ENCODE measurements around the gene DDX25.
A peak's percentile ranks its signal among the peaks of the same experiment; 100 is the strongest.
"Not testable (repeated sequence)": the region's sequence is repeated elsewhere in the genome, so short reads cannot be mapped to it uniquely, and the experiment has no call there.

DDX25 gene

GRCh38 chr11:125903711-125904659, at the start of gene DDX25:
Gene DDX25 (plus strand): TSS chr11:125904508. CDS start chr11:125904518, 10 bp downstream.
- peak; percentile 40 to 49 for DNase-seq

GRCh38 chr11:125857670-125858069, 46.6 kb upstream of the DDX25 start:
- not testable (repeated sequence) for DNase-seq

- DNase-seq, result not testable (repeated sequence)
Observed at GRCh38 chr11:125862786-125863185, 41.5 kb upstream of the DDX25 start.

DNA sequence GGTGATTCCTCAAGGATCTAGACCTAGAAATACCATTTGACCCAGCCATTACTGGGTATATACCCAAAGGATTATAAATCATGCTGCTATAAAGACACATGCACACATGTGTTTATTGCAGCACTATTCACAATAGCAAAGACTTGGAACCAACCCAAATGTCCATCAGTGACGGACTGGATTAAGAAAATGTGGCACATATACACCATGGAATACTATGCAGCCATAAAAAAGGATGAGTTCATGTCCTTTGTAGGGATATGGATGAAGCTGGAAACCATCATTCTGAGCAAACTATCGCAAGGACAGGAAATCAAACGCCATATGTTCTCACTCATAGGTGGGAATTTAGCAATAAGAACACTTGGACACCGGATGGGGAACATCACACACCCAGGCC, 39.0 kb upstream of the DDX25 start:
- DNase-seq, result not testable (repeated sequence)

DNA sequence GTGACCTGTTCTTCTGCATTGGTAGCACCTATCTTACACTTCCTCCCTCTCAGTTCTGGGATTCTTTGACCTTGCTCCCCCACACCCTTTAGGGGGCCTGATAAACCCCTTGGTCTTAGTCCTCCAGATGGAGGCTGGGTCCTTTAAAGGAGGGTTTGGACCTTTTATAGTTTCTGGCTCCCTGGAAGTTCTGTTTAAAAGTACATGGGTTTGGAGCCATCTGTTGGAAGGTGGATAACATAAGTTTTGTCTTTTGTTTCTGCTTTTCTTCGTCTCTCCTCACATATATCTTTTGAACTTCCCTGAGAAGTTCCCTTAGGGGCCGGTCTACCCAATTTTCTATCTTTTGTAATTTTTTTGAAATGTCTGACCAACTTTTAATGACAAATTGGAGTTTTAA, 34.8 kb upstream of the DDX25 start:
- no peak for DNase-seq

DNA sequence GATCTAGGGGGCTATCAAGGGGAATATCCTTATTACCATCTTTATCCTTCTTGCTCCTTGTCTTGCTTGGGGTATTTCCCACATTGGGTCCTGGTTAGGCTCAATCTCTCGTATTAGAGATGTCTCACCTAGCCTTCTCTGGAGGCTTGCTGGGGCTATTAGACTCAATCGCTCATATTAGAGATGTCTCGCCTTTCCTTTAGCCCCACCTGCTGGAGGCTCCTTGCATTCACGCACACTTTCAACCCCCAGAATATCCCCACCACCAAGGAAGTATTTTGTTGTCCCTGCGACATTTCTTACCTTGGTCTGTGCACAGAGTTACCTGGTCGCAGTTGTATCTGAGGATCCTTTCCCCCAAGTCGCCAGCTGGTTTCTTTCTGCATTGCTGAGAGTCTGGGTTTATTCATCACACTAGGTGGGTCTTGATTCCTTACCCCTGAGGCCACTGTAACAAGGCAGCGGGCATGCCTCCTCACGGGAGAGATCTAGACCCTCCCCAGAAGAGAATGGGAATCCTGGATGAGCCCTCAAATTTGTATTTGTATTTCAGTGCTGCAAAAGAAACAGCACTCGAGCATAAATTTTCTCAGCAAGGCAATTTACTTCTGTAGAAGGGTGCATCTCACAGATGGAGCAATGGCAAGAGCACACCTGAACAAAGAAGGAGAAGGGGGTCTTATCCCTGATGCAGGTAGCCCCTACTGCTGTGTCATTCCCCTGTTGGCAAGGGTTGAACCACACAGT, 32.7 kb upstream of the DDX25 start:
- peak; percentile 52 to 55 for DNase-seq

DNA sequence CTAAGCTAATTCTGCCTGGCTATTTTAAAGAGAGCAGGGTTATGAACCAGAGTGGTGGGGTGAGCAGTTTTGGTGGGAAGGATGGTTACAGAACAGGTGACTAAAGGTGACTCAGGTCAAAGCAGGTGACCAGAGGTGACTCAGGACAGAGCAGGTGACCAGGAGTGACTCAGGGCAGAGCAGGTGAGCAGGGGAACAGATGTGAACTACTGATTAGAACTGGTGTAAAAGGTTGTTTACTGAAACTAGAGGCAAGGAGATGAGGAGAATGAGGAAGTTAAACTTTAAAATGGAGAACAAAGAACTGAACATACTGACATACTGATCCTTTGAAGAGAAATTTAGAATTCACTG, 32.2 kb upstream of the DDX25 start:
- no peak for DNase-seq

GRCh38 chr11:125873881-125874555, 30.3 kb upstream of the DDX25 start:
- DNase-seq, result no peak

- DNase-seq, result peak; percentile 52 to 53
Observed at GRCh38 chr11:125874556-125875124, 29.7 kb upstream of the DDX25 start.

DNA sequence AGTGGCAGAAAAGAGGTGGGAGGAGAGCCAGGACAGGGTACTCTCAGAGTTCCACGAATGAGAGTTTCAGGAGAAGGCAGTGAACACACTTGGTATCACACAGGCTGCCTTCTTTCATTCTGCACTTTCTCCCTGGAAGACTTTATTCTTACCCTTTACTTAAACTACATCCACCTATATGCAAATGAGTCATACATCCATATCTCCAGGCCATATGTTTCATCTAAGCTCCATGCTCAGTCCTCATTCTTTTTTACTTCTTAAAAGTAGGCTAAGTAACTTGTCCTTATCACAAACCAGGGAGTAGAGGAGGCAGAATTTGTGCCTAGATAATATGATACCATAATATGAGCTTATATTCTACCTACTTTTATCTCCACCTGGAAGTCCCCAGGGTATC, 23.0 kb upstream of the DDX25 start:
- no peak for DNase-seq

GRCh38 chr11:125883375-125883774, 20.9 kb upstream of the DDX25 start:
- no peak for DNase-seq

GRCh38 chr11:125886997-125887372, 17.3 kb upstream of the DDX25 start:
- DNase-seq, result no peak

DNA sequence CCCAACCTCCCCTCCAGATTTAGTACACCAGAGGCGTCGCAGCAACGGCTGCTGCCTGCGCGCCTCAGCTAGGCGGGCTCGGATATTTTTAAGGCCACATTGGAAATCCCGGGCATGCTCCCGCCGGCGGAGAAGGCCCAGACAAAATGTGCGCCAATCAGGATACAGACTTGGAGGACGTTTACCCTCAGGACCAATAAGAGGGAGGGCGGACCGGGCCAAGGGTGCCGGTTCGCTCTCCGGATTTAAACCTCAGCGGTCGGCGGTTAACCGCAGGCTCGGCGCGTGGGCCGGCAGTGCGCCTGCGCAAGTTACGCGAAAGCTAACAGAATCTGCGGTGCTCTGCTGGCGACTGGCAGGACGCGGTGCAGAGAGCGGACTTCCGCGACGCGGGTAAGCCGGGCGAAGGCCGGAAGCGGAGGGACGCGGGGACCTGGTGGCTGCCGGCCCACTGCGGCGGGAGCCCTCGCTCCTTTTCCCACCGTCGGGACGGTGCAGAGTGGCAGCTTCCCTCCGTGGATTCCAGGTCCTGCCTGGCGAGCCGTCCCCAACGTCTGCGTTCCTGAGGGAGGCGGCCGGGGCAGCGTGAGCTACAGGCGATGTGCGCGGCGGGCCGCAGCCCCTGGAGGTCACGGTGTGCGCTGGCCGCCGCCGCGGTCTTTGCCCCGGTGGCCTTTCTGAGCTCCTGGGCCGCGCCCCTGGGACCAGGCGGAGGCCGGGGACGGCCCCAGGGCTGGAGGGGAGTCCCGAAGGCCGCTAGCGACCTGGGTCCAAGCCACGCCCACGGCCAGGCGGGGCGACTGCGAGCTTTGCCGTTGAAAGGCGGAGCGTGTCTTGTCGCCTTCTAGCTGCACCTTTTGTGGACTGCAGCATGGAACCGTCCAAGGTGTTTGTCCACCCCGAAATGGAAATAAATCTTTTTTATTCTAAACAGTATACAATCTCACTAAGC, 16.7 kb upstream of the DDX25 start, which contains the start of gene HYLS1:
TSS of gene HYLS1 (plus strand) at position 296 of the 952 bp plus-strand sequence. CDS start 11,701 bp downstream, outside the sequence.
- peak; percentile 99 for DNase-seq

DNA sequence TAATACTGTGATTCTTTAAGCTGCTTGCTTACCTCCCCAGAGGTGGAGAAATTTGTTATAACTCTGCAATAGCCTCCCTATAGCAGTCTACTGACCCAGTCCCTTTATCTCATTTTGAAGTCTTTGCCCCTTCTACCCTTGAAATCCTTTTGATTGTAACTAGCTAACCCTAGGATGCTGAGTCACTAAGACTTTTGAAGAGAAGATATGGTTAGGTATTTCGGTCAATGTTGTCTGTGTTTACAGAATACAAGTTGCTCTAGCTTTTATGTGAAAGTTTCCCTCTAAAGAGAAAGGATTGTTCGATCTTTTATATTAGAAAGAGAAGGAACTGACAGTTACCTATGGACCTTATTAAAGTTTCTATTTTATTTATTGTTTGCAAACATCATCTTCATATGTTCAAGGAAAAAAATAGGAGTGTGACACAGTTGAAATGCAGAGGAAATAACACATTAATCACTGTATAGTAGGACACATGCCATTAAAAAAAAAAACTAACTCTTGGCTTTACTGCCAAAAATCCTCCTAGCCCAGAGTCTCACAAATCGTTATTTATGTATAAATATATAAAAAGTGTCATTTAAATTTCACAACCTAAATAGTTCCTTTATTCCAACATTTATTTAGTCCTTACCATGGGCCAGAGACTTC, 13.7 kb upstream of the DDX25 start:
- DNase-seq, result no peak

DNA sequence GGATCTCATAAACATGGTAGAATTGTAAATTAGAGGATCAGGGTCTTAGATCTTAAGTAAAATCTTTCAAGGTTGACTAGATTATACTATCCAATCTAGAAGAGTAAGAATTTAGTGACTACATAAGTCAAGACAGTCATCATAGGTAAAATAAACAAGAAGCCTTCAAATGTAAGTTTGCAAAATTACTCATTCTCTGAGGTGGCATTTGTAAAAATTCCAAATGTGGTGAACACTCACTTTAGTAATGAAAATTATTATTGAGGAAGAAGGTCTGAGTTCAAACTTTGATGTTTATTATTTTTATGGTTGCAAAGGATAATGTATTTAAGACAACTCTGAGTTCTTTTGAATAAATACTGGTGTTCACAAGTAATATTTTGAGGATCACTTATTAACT, 12.2 kb upstream of the DDX25 start:
- no peak for DNase-seq

DNA sequence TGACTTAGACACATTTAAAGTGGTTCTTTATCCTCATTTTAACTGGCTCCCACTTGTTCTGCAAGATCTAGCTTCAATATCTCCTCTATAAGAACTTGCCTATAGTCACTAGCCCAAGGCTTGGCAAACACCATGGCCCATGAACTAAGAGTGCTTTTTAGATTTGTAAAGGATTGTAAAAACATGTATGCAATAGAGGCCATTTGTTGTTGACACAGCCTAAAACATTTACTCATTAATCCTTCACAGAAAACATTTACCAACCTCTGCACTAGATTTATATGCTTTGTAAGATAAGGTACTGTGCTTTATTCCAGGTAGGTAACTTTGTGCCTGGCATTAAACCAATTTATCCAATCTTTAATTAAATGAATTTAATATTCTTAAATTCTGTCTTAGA, 11.3 kb upstream of the DDX25 start:
- no peak for DNase-seq

GRCh38 chr11:125901872-125902271, 2.4 kb upstream of the DDX25 start:
- DNase-seq, result no peak

GRCh38 chr11:125902277-125902926, 1.9 kb upstream of the DDX25 start:
- DNase-seq, result no peak

GRCh38 chr11:125902927-125903710, 1.2 kb upstream of the DDX25 start, which contains the start of gene PUS3:
Gene PUS3 (minus strand): TSS chr11:125903206. CDS start chr11:125896284, 6,922 bp downstream.
- DNase-seq, result peak; percentile 91 to 93

DNA sequence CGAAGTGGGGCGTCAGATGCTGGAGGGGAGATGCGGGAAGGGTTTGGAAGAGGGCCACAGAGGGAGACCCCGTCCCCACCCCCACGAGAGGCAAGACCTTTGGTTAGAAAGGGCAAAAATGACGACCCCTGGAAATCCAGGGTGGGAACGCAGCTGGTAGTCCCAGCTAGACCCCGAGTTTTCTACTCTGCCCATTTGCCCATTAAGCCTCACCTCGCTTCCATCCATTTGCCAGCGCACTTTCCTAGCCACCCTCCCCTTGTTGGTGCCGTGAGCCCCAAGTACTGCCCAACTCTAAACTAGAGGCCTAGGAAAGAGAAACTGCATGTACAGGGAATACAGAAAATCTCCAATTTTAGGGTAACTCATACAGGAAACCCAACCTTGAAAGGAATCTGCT, 370 bp downstream of the DDX25 start:
- DNase-seq, result no peak

Data from activated T-cell treated with anti-CD3 and anti-CD28 coated beads, Interleukin-2, amount 50 U/mL, for 48 hours (primary cell).